Stimulated activated naive CD4-positive, alpha-beta T cell (primary cell): ENCODE measurements around the gene ZNF354C.

Experiments used
- DNase-seq, 6 experiments: peaks; one replicate each; lab custom pipeline; 2025; lab: John Stamatoyannopoulos, UW

Gene ZNF354C

DNA sequence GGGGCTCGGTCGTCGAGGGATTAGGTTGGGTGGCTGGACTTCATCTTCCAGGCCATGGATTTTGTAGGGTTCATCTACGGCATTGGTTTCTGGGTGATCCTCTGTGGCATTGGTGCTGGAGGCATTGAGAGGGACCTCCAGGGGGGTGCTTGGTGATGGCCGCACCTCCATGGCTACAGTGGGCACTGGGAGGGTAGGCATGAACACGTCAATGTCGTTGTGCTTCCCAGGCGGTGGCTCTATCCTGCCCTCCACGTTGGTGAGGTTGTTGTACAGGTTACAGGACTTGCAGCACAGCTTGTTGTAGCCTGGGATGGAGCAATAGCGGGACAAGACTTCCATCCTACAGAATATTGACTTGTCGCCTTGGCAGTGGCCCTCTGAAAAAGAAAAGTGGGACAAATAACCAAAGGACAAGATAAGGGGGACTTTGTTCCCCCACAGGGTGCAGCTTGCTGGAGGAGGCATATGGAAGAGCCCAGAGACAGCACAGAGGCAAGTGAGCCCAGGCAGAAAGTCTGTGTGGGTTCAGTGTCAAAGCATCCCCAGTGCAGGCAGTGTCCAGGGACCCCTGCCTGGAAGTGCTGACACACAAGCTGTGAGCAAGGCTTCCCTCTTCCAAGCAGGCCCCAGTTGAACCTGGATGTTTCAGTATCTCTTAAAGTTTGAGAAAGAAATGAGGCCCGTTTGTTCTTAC is 53.9 kb downstream of the ZNF354C start:
- no peak for DNase-seq

DNA sequence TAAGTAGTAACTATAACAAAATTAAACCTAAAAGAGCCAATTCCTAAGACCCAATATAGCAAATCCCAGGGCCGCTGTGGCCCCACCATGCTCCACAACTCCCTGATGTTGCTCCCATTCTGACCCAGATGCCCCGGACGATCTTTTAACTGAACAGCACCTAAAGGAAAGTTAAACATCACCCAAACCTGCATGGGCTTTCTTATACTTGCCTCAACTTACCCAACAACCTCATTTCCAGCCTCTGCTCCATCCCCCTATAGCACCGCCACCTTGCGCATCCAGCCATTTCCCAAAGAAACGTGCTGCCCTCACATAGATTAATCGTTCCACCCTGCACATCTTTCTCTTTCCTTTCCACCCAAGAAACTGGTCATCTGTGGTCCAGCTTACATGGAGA is 54.6 kb downstream of the ZNF354C start:
- DNase-seq = no peak

DNA sequence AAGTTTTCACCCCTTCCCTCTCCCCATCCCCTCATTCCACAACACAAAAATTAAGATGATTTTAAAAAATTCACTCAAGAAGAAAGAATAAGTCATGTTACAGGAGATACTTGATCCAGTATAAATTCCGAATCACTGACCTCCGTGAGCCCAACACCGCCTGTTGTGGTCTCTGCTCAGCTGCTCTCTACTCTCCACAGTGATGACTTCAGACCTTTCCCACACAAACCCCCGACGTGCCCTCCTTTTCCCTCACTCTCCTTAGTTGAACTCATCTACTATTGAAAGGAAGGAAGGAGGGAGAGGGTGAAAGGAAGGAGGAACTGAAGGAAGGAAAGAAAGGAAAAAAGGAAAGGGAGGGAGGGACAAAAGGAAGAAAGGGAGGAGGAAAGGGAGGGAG is 55.1 kb downstream of the ZNF354C start:
- DNase-seq = no peak

DNA sequence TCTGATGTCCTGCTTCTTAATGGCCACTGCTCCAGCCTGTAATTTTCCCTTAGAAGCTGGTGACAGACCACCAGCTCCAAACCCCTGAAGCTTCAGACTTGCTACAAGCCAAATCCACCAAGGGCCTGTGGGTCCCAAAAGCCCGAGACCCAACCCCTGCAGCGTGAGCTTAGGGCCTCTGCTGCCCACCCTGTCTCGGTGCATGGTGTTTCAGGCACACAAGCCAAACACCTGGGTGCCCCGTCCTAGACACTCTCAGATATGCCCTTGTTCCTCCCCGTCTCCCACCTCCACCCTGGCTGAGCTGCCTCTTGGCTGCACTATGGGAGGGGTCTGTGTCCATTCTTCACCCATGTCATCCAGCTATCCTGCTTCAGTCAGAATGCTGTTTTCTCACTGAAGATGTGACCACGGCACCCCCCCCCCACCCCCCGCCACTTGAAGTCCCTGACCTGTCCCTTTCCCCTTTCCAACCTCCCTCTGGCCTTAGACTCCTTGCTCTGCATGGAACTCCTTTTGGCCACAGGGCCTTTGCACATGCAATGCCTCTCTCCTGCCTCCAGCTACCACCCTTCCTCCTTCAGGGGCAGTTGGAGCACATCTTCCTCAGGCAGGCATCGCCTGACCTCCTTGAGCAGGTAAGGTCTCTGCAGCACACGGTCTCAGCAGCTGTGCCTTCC is 55.8 kb downstream of the ZNF354C start:
- no peak for DNase-seq

DNA sequence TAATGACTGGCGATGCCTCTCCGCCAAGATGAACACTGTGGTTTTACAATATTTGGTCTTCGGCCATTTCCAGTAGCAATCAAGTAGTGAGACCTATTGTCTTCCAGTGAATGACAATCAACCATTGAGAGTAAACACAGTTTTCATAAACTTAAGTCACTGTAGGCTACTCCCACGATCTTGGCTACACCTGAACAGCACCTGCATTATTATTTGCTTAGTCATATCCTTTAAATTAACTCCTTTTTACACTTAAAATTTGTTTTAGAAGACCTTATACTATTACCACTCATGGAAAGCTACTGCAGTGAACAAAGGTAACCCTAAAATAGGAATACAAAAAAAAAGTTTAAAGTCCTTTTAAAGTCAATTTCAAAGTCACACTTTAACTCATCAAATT is 58.2 kb downstream of the ZNF354C start:
- no peak for DNase-seq

DNA sequence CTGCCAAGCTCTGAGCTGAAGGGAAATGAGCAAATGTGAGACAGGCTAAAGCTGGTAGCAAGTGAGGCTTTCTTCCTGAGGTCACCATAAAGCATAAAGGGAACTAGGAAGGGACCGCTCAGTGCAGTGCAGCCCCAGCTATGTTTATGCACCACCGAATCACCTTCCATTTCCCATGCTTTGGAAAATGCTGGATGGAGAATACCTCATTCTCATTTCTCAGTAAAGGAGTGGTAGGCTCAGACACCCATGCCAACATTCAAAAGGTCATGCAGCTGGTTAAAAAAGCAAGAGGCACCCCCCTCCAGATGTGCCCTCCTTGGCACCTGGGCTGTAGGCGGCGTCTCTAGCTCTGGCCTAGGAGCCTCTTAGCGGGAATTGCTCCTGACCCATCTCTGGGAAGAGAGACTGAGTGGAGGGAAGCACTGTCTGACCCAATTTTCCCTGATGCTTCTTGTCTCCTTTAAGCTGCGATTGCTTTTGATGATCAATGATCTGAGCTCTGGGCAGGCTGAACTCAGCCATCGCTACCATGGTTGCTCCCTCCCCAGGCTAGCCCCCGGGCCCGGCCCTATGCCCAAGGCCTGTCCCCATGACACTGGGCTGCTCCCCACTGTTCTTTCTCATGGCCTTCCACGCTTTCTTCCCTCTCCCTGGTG is 58.7 kb downstream of the ZNF354C start:
- no peak for DNase-seq

DNA sequence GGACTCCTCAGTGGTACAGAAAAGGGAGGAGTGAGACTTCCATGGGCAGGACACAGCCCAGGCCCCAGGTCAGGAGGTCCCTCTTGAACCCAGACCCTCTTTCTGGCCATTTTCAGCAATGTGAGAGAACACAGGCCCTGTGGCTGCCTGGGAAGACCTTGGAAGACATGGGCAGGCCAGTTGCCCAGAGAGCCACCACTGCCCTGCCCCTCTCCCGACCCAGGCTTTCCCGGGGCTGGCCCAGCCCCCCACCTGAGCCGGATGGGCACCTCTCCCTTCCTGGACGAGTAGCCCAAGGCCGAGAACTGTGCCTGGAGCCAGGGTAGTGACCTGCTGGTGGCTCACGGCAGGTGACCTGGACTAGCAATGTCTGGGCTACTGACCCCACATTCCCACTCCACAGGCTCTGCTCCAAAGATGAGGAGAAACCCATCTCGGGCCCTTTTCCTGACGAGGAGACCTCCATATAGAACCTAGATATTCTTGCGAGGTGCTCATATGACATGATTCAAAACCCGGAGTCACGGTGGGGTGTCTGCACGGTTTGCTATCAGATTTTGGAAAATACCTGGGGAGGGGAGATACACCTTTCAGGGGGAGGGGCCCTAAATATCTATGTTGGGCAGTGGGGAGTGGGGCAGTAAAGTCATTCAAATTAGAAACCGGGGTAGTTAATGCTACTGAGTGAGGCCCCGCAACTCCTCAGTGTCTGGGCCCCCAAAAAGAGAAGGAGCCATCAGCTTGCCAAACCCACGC is 59.4 kb downstream of the ZNF354C start:
- no peak for DNase-seq

DNA sequence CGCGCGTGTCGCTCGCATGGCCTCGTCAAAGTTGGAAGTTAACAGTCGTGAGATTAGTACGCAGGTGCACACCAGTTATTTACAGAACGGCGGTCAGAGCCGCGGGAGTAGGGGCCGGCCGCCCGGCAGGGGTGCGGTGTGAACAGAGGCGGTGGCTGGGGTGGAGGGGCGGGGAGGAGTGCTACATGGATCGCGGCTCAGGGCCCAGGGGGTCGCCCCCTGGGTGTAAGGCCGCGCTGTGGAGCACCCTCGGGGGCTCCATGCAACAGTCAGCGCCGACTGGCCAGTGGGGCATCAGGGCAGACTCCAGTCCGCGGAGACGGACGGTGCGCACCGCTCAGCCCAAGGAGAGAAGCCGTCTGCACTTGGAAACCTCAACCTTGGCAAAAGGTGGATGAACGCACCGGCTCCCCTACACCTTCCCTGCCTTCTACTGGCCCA is 60.3 kb downstream of the ZNF354C start:
- no peak for DNase-seq

DNA sequence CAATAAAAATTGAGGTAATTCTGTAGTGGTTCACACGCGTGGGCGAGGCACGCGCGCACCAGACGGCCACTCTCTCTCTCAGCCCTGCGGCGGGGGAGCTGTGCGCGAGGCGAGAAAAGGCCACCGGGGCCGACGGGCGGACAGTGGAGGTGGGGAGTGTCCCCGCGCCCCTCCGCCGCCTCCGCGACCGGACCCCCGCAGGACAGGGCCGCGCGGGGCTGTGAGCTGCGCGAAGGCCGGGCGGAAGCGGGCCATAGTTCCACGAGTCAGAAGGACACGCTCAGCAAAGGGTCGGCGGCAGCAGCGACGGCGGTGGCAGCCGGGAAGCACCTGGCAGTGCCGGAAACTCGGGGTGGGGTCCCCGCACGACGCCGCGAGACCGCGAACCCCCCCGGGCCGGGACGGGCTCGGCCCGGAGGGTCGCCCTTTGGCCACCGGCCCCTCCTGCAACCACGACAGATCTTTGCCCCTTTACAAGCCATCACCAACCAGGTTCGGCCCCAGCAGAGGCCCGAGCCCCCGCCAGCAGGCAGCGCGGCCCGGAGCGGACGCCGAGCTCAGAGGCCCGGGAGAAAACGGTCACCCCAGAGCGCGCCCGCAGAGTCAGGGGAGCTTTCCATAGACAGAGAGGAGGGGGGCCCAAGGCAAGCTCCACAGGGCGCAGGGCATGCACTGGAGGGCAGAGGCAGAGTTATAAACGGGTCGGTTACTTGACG is 60.9 kb downstream of the ZNF354C start:
- no peak for DNase-seq

DNA sequence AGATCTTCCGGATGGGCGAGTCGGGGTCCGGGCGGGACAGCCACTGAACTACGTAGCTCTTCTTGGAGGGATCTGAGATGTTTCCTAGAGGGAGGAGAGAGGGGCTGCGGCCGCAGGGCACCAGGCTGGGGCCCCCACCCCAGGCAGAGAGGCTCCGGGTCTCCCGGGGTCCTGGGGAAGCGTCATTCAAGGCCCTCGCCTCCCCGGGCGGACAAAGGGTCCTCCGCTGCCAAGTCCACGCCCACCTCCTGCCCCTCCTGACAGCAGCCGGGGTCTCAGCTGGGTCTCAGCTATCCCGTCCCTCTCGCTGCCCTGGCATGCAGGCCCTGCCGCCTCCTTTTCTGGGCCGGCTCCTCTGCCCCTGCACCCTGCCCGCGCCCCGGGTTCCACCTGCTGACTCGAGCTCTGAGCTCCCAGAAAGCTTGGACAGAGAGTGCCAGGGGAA is 61.5 kb downstream of the ZNF354C start:
- no peak for DNase-seq

DNA sequence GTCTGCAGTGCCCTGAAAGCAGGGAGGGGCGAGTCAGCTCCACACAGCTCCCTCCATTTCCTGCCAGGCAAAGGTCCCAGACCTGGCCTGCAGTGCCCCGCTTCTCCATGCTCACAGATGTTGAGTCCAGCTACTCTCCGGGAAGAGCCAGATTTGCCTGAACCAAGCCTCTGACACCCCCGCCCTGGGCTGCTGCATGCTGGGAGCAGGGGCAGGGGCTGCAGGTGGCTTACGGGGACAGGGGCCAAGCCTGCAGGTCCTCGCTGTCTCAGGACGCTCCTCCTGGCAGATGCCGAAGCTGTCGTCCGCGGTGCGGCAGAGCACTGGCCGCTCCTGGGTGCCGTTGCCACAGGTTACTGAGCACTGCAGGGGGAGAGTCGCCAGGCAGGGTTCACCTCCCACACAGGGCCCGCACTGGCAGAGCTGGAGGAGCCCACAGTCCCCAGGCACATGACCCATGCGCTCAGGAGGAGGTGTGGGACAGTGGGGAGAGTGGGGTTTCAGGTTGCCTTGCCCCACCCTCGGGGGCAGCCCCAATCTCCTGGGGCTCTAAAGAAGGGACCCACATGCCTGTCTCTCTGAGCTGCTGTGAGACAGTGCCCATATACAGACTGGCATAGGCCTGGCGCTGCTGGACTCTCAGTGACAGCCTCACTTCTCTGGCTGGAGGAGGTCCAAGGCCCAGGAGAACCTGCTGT is 62.4 kb downstream of the ZNF354C start:
- no peak for DNase-seq

DNA sequence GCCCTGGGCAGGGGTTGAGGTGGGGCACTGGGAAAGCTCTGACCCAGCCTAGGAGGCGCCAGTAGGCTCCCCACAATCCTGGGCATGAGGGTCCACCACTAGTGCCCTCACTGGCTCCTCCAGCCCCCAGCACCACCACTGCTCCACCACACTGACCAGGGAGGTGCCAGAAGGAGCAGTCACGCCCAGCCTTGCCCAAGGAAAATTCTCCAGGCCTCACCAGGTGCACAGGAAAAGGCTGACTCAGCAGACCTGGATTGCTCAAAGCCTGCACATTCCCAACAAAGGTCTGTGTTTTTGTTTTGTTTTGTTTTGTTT is 62.9 kb downstream of the ZNF354C start:
- DNase-seq = no peak

DNA sequence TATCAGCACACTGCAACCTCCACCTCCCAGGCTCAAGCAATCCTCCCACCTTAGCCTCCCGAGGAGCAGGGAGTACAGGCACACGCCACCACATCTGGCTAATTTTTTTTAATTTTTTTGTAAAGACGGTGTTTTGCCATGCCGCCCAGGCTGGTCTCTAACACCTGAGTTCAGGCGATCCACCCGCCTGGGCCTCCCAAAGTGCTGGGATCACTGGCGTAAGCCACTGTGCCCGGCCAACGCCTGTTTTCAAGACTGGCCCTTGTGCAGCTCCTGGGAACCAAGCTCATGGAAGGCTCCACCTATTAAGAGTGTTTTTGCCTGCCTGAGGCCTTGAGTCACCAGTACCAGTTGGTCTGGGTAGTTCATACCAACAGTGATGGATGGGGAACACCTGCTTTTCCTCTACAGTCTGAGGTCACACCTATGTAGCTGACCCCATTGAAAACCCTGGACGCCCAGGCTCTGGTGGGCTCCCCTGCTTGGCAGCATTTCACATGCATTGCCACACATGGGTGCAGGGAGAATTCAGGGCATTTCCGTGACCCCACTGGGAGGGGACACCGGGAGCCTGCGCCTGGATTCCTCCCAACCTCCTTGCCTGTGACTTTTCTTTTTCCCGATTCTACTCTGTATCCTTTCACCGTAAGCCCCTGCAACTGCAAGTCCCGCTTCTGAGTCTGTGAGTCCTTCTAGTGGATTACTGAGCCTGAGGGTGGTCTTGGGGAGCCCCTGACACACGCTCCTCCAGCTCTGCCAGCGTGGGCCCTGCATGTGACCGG is 63.5 kb downstream of the ZNF354C start:
- no peak for DNase-seq

DNA sequence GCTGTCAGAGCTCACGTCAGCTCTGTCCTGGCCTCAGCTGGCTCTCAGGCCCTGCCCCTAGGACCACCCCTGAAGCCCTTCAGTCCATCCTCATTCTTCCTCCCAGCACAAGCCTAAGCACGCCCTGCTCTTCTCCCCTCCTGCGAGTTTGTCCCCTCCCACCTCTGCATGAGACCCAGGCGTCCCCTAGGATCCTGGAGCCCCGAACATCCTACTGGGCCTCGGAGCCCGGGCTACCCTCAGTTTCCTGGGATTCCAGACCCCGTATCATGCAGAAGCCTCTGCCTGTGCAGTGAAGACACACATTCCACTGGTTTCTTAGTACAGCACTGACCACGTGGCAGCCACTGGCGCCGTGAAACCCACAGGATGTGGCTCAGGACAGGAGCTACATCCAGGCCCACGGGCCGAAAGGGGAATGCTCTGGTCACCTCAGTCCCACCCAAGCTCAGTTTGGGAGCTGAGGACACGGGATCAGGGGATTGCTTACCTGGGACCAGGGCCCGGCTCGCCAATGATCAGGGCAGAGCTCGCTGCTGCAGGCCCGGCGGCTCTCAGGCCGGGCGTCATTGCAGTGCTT is 64.2 kb downstream of the ZNF354C start:
- DNase-seq = no peak

DNA sequence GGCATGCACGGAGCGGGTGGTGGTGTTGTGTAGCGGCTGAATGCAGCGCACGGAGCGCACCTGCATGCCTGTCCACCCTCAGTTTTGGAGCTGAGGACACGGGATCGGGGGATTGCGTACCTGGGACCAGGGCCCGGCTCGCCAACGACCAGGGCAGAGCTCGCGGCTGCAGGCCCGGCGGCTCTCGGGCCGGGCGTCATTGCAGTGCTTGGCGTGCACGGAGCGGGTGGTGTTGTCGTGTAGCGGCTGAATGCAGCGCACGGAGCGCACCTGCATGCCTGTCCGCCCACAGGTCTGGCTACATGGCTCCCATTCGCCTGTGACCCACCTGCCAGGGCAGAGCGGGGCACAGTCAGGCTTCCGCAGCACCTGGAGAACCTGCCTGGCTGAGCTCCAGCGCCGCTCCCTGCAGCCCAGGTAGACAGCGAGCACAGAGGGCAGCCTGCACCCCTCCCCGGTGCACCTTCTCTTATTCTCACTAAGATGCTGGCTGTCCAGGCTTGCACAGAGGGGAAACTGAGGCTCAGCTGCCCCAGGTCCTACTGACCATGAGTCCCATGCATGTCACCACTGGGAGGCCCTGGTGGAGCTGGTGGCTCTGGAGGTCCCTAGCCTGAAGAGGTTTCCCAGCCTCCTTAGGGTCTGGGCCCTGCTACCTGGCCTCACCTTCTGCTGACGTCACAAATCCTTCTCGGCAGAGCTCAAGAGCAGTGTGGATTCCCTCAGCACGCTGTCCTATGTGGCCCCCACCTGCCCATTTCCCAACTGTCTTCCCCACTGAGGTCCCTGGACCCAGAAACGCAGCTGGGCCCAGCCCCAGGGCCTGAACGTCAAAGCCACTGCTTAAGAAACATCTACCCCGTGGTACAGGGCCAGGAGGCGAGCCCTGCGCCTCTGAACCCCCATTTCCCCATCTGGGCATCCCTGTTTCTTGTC is 64.9 kb downstream of the ZNF354C start:
- DNase-seq = no peak

DNA sequence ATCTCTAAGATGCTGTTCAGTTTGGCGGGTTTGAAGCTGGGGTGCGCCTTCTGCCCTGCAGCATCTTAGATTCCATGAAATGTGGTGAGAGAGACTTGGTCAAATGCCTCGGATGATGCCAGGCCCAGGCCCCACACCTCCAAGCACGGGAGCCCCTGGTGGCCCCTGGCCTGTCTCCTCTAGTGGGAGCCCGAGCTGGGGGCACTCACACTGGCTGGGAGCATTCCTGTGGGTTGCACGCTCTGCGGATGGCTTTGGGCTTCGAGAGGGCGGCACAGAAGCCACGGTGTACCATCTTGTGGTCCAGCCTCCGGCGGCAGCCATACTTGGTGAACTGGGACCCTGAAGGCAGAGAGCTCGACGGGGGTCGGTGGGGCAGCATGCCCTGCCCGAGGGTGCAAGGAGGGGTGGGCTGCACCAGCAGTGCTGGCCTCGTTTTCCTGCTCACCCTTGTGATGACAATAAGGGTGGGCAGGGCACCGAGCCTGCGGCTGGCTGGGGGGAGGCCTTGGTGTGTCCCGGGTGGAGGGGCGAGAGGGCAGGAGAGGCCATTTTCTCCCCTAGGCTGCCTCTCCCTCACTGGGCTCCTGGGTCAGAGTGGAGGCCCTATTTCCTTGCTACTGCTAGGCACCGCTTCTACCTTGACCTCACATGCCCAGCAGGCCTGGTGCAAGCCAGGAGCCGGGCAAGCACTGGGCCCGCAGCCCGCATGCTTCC is 65.8 kb downstream of the ZNF354C start:
- no peak for DNase-seq

DNA sequence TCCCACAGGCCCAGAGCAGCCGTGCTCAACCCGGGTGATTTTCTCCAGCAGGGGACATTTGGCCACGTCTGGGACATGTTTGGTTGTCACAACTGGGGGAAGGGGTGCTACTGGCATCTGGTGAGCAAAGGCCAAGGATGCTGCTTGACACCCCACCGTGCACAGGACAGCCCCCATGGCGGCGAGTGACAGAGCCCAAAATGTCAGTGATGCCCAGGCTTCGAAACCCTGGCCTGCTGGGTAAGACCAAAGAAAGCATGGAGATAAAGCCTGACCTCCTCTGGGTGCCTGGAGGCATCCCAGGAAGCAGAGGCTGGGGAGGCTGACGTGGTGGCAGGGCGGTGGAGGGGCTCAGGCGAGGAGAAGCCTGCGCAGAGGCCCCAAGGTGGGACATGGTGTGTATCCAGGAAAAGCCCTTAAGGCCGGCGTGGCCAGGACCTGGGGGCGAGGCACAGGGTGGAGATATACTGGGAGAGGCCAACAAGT is 66.4 kb downstream of the ZNF354C start:
- no peak for DNase-seq
